Glutamatergic neuron (in vitro differentiated cells): Measurements from ENCODE around the gene DPF3. TPM values are rescaled to one million over a fixed set of nuclear protein-coding genes. Genes with fewer than 3 reads are reported as not detected.

Experiments used
- DNase-seq: peaks from one replicate; pipeline ENCODE4 v3.0.0; 2022
- H3K27ac Mint-ChIP-seq: one replicate; pipeline ENCODE4 v1.8.0; 2020; ENCODE audit warnings: mild to moderate bottlenecking, mixed read lengths, inconsistent platforms; ENCODE audit not compliant: unreplicated experiment
- H3K27me3 Mint-ChIP-seq: one replicate; pipeline ENCODE4 v1.8.0; 2020; ENCODE audit warnings: mild to moderate bottlenecking, moderate library complexity, mixed read lengths, inconsistent platforms; ENCODE audit not compliant: unreplicated experiment
- H3K36me3 Mint-ChIP-seq: one replicate; pipeline ENCODE4 v1.8.0; 2020; ENCODE audit warnings: mild to moderate bottlenecking, mixed read lengths, inconsistent platforms; ENCODE audit not compliant: unreplicated experiment
- H3K4me1 Mint-ChIP-seq: one replicate; pipeline ENCODE4 v1.8.0; 2020; ENCODE audit warnings: mild to moderate bottlenecking, low read depth, mixed read lengths, inconsistent platforms; ENCODE audit not compliant: unreplicated experiment
- H3K4me3 Mint-ChIP-seq: one replicate; pipeline ENCODE4 v1.8.0; 2020; ENCODE audit warnings: mild to moderate bottlenecking, mixed read lengths, inconsistent platforms; ENCODE audit not compliant: unreplicated experiment
- H3K9me3 Mint-ChIP-seq: one replicate; pipeline ENCODE4 v1.8.0; 2020; ENCODE audit warnings: mild to moderate bottlenecking, moderate library complexity, mixed read lengths, inconsistent platforms; ENCODE audit not compliant: unreplicated experiment
- CTCF ChIP-seq: fragments of 200-600 bp; sonication (generic); IDR thresholded peaks from one replicate; pipeline ENCODE4 v1.5.0; 2021; ENCODE audit not compliant: partially characterized antibody, unreplicated experiment
- total RNA-seq: library from RNA; stranded (reverse); fragmentation: NEBNext Ultra II Directional; extraction: Animal tissue kit (Norgen Biotek cat#: 25700); gene quantifications from one replicate; pipeline ENCODE4 v1.2.1, GENCODE V29; 2021; ENCODE audit not compliant: unreplicated experiment

Gene DPF3
- total RNA-seq, 1 donor from 2014 or later, result 13.7 TPM

- peak overlapping the region; percentile 17 for H3K27ac Mint-ChIP-seq
- no peaks in the 10 kb centered on the region for H3K36me3 Mint-ChIP-seq
- H3K9me3 Mint-ChIP-seq, result peaks cover 8% of the 10 kb centered on the region
- H3K27me3 Mint-ChIP-seq, result peaks cover 5% of the 10 kb centered on the region
- TF ChIP-seq CTCF, result no peak
- peaks cover 23% of the 10 kb centered on the region for H3K4me1 Mint-ChIP-seq
- peak; percentile 28 for DNase-seq
- peak overlapping the region; percentile 96 for H3K4me3 Mint-ChIP-seq
These were observed 1.6 kb downstream of the DPF3 start for GRCh38 chr14:72892103-72892878.

DNA sequence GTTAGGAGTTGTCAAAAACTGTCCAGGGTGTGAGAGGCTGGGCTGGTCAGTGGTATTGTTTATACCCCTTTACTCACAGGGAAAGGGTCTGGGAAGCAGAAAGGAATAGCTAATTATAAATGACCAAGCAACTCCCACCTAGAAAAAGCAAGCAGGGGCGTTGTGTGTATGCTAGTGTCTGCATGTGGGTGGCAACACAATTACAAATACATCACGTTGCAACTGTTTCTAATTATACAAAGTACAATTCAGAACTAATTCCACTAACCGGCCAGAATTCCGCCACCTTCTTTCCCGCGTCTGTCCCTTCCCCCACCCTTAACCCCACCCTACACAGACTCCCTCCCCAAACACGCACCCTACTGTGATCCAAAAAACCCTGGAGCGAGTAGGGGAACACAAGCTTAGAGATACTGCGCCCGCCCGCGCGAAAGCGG, 2.2 kb downstream of the DPF3 start:
- Mint-ChIP-seq H3K27ac (no peak overlapping the region), H3K27me3 (peaks cover 5% of the 10 kb centered on the region), H3K36me3 (no peaks in the 10 kb centered on the region), H3K4me3 (peak overlapping the region; percentile 96), H3K9me3 (peaks cover 8% of the 10 kb centered on the region), H3K4me1 (peaks cover 23% of the 10 kb centered on the region)
- no peak for DNase-seq
- no peak for TF ChIP-seq CTCF

- Mint-ChIP-seq H3K27me3 (peaks cover 2% of the 10 kb centered on the region), H3K27ac (no peak overlapping the region), H3K9me3 (peaks cover 5% of the 10 kb centered on the region), H3K4me3 (no peak overlapping the region), H3K36me3 (no peaks in the 10 kb centered on the region), H3K4me1 (peaks cover 23% of the 10 kb centered on the region)
- no peak for DNase-seq
- no peak for TF ChIP-seq CTCF
These were observed 4.5 kb downstream of the DPF3 start for GRCh38 chr14:72889366-72889765.

- Mint-ChIP-seq H3K27me3 (peaks cover 1% of the 10 kb centered on the region), H3K4me3 (no peak overlapping the region), H3K36me3 (no peaks in the 10 kb centered on the region), H3K9me3 (peaks cover 3% of the 10 kb centered on the region), H3K4me1 (peaks cover 23% of the 10 kb centered on the region), H3K27ac (no peak overlapping the region)
- no peak for DNase-seq
- TF ChIP-seq CTCF, result no peak
These were observed 5.2 kb downstream of the DPF3 start for GRCh38 chr14:72888636-72889201.

- Mint-ChIP-seq H3K4me1 (peaks cover 23% of the 10 kb centered on the region), H3K36me3 (no peaks in the 10 kb centered on the region), H3K9me3 (peaks cover 3% of the 10 kb centered on the region), H3K27ac (no peak overlapping the region), H3K27me3 (peaks cover 1% of the 10 kb centered on the region), H3K4me3 (no peak overlapping the region)
- no peak for DNase-seq
- no peak for TF ChIP-seq CTCF
These were observed 5.7 kb downstream of the DPF3 start for GRCh38 chr14:72888192-72888591.
